Activated T-cell treated with anti-CD3 and anti-CD28 coated beads, Interleukin-2, amount 50 U/mL, for 4 hours (primary cell): ENCODE measurements around the gene REEP6. TPM values are rescaled to one million over a fixed set of nuclear protein-coding genes. Genes with fewer than 3 reads are reported as not detected.
"Not testable (repeated sequence)": the region's sequence is repeated elsewhere in the genome, so short reads cannot be mapped to it uniquely, and the experiment has no call there.

Experiments
- ATAC-seq, 2 donors: fragments of 200-7000 bp; cut with Tn5 transposase; one replicate each; pipeline ENCODE4 v1.10.0; 2021
- DNase-seq: peaks from one replicate; pipeline ENCODE4 v3.0.0-alpha.2; 2020
- H3K27me3 Mint-ChIP-seq: one replicate; pipeline ENCODE4 v1.8.0; 2021; ENCODE audit warnings: low read depth, mixed read lengths
- H3K36me3 Mint-ChIP-seq: one replicate; pipeline ENCODE4 v1.8.0; 2022; ENCODE audit warnings: mixed read lengths; ENCODE audit not compliant: insufficient read depth
- H3K4me1 Mint-ChIP-seq: one replicate; pipeline ENCODE4 v1.8.0; 2021; ENCODE audit warnings: low read depth, mixed read lengths
- H3K4me3 Mint-ChIP-seq: one replicate; pipeline ENCODE4 v1.8.0; 2021; ENCODE audit warnings: mild to moderate bottlenecking, moderate library complexity, mixed read lengths
- H3K9me3 Mint-ChIP-seq: one replicate; pipeline ENCODE4 v1.8.0; 2021; ENCODE audit warnings: mixed read lengths
- total RNA-seq, 3 donors: library from RNA; stranded (reverse); gene quantifications; one replicate each; pipeline ENCODE4 v1.2.1, GENCODE V29; 2021

The REEP6 gene
- total RNA-seq, 3 donors from 2014 or later: 1.8 to 3.4 (median 1.9) TPM

GRCh38 chr19:1474011-1474764 lies 16.8 kb upstream of the REEP6 start:
- Mint-ChIP-seq H3K4me1 (peaks cover 17% of the 10 kb centered on the region), H3K9me3 (no peaks in the 10 kb centered on the region), H3K27me3 (peaks cover 2% of the 10 kb centered on the region), H3K36me3 (peaks cover 2% of the 10 kb centered on the region), H3K4me3 (no peak overlapping the region)
- DNase-seq (no peak), ATAC-seq (no peak)

- no peak for DNase-seq
- Mint-ChIP-seq H3K4me1 (peaks cover 20% of the 10 kb centered on the region), H3K9me3 (no peaks in the 10 kb centered on the region), H3K36me3 (peaks cover 2% of the 10 kb centered on the region), H3K27me3 (peaks cover 2% of the 10 kb centered on the region), H3K4me3 (no peak overlapping the region)
- no peak for ATAC-seq
Measured at GRCh38 chr19:1474765-1475351, 16.1 kb upstream of the REEP6 start.

- ATAC-seq (no peak), DNase-seq (no peak)
- Mint-ChIP-seq H3K27me3 (peaks cover 2% of the 10 kb centered on the region), H3K9me3 (no peaks in the 10 kb centered on the region), H3K4me1 (peaks cover 17% of the 10 kb centered on the region), H3K4me3 (no peak overlapping the region), H3K36me3 (peaks cover 2% of the 10 kb centered on the region)
Measured at GRCh38 chr19:1475751-1476437, 15.1 kb upstream of the REEP6 start.

DNA sequence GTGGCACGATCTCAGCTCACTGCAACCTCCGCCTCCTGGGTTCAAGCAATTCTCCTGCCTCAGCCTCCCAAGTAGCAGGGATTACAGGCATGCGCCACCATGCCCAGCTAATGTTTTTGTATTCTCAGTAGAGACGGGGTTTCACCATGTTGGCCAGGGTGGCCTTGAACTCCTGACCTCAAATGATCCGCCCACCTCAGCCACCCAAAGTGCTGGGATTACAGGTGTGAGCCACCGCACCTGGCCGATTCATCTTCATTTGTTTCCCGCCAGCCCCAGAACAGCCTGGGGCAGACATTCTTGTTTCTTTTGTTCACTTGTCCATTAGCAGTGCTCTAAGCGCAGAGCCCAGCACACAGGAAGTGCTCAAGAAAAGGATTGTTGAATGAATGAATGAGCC lies 13.9 kb upstream of the REEP6 start:
- H3K36me3 Mint-ChIP-seq: not testable (repeated sequence)

GRCh38 chr19:1478934-1479707 lies 11.9 kb upstream of the REEP6 start, which contains the start of gene C19orf25:
Gene C19orf25, minus strand, starts transcription at chr19:1479215. Its CDS starts 312 bp downstream, at chr19:1478903.
- Mint-ChIP-seq H3K4me1 (peaks cover 12% of the 10 kb centered on the region), H3K4me3 (peak within 1 kb of the TSS; percentile 96), H3K27me3 (no peaks in the 10 kb centered on the region), H3K9me3 (no peaks in the 10 kb centered on the region), H3K36me3 (peaks cover 2% of the 10 kb centered on the region)
- DNase-seq (peak; percentile 89), ATAC-seq (peak; percentile 97 to 99)

More for the DNA sequence above, 13.9 kb upstream of the REEP6 start:
- Mint-ChIP-seq H3K4me3 (peak overlapping the region; percentile 69), H3K4me1 (peaks cover 15% of the 10 kb centered on the region)
- DNase-seq, H3K27me3 Mint-ChIP-seq, H3K9me3 Mint-ChIP-seq, ATAC-seq: not testable (repeated sequence)

DNA sequence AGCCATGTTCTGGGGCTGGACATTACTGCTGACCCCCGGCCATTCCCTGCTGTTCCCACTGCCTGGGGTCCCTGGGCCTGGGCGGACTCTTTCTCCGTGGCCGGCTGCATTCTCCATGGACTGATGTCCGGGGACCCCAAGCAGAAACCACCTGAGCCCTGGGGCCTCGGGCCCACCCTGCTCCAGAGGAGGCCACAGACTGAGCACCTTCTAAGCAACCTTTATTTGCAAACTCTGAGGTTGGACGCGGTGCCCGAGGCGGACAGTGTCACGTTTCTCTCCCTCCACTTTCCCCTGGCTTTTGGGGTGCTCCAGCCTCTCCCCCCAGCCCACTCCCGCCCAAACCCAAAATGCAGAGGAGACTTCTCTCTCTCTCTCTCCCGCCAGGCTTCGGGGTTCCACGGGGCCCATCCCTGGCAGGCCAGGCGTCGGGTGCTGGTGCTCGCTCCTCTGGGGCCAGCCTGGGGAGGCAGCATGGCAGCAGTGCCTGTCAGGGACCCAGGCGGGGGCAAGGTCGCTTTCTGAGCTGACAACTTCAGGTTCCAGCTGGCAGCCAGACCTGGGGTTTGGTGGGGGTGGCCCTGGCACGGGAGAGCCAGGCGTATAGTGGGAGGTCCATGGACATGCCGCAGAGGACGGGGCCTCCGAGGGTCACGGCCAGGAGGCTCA lies 9.6 kb upstream of the REEP6 start:
- H3K4me3 Mint-ChIP-seq: no peak overlapping the region

DNA sequence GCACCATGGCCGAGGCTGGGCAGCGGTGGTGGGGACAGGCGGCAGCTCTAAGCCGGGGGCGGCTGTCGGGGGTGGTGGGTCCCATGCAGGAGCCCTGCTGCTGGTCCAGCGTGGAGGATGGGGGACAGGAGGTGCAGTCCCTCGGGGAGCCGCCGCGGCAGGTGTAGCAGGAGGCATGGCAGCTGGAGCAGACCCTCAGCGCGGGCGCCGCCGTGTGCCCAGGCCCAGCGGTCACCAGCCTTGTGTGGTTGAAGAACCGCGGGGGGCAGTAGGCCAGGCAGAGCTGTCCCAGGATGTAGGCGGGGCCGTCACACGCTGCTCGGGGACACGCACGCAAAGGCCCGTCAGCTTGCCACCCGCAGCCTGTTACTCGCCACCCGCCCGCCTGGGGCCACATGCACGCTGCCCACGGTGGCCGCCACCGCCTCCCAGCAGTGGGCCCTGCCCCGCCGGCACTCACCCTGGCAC lies 9.1 kb upstream of the REEP6 start:
- Mint-ChIP-seq H3K4me1 (peaks cover 10% of the 10 kb centered on the region), H3K36me3 (peaks cover 2% of the 10 kb centered on the region), H3K27me3 (no peaks in the 10 kb centered on the region), H3K4me3 (no peak overlapping the region), H3K9me3 (no peaks in the 10 kb centered on the region)
- DNase-seq (no peak), ATAC-seq (no peak)

More for the DNA sequence above, 9.6 kb upstream of the REEP6 start:
- no peak for DNase-seq
- ATAC-seq: no peak
- H3K36me3 Mint-ChIP-seq: peaks cover 2% of the 10 kb centered on the region
- H3K27me3 Mint-ChIP-seq: no peaks in the 10 kb centered on the region
- peaks cover 10% of the 10 kb centered on the region for H3K4me1 Mint-ChIP-seq
- H3K9me3 Mint-ChIP-seq: no peaks in the 10 kb centered on the region

DNA sequence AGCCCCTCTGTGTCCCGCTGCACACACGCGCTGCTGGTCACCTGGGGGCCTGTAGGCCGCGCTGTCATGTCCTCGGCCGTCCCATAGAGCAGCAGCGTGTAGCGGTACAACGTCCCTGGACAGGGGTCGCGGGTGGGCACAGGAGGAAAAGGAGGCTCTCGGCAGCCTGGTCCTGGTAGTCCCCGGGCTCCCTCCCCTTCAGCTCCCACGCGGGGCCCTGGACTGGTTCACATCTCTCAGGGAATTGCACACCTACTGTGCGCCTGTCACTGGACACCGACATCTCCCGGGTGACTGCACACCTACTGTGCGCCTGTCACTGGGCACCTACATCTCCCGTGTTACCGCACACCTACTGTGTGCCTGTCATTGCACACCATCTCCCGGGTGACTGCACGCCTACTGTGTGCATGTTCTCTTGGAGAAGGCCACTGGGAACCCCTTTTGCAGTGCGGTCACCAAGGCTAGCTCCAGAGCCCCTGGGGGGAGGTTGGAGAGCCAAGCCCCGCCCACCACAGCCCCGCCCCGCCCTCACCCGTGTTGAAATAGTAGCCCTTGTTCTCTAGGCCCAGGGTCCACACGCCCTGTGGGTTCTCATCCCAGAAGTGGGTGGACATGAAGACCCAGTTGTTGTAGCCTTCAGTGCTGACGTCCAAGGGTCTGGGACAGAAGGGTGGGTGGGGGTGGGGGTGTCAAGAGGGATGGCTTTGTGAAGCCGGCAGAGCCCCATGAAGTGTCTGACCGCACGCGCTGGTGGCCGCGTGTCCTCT lies 8.4 kb upstream of the REEP6 start:
- Mint-ChIP-seq H3K9me3 (no peaks in the 10 kb centered on the region), H3K4me3 (no peak overlapping the region), H3K27me3 (no peaks in the 10 kb centered on the region), H3K36me3 (peaks cover under 1% of the 10 kb centered on the region), H3K4me1 (peaks cover 6% of the 10 kb centered on the region)
- ATAC-seq: no peak
- no peak for DNase-seq

GRCh38 chr19:1483131-1483978 lies 7.6 kb upstream of the REEP6 start:
- Mint-ChIP-seq H3K36me3 (no peaks in the 10 kb centered on the region), H3K4me3 (no peak overlapping the region), H3K4me1 (peaks cover 5% of the 10 kb centered on the region), H3K9me3 (no peaks in the 10 kb centered on the region), H3K27me3 (no peaks in the 10 kb centered on the region)
- no peak for ATAC-seq
- no peak for DNase-seq

DNA sequence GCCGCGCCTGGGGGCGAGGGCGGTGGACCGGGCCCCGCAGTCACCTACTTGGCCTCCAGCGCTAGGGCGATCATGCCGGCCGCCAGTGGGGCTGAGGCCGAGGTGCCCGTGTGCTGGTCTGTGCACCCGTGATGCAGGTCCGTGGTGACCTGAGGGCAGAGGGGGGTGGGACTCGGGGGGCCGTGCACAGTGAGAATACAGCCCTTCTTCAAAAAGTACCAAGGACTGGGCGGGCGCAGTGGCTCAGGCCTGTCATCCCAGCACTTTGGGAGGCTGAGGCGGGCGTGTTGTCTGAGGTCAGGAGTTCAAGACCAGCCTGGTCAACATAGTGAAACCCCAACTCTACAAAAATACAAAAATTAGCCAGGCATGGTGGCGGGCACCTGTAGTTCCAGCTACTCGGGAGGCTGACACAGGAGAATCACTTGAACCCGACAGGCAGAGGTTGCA lies 7.0 kb upstream of the REEP6 start:
- H3K9me3 Mint-ChIP-seq: no peaks in the 10 kb centered on the region
- no peaks in the 10 kb centered on the region for H3K36me3 Mint-ChIP-seq
- H3K4me1 Mint-ChIP-seq: peaks cover 5% of the 10 kb centered on the region
- no peak for ATAC-seq
- DNase-seq: no peak
- no peaks in the 10 kb centered on the region for H3K27me3 Mint-ChIP-seq
- no peak overlapping the region for H3K4me3 Mint-ChIP-seq

DNA sequence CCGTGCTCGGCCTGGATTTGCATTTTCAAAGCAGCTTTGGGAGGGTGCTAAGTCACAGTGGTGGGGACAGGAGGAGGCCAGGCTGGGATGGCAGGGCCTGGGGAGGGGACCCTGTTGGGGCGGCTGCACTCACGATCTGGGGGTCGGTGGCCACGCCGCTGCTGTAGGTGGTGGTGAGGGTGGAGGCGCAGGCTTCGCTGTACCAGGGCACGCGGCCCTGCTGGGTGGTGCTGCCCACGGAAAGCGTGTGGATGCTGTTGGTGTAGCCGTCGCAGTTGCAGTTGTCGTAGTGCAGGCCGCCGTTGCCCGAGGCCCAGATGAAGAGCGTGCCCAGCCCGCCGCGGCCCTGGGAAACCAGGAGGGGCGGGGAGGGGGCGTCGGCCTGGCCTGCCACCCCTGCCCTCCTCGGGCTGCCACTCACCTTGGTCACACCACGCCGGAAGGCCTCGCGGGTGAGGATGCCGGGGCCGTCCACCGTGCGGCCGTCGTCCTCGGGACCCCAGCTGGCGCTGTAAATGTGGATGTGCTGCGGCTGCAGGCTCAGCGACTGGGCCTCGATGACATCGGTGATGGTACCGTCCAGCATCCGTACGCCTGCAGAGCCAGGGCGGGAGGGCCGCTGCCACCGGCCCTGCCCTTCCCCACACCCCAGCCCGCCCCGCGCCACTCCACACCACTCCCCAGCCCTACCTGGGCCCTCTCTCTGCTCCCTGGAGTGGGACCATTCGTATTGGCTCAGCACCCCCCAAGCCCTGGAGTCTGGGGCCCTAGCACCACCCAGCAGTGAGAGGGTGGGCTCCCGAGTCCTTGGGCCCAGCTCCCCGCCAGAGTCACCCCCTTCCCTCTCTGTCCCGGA lies 4.0 kb upstream of the REEP6 start:
- H3K4me3 Mint-ChIP-seq: no peak overlapping the region

More for the DNA sequence above, 4.0 kb upstream of the REEP6 start:
- no peaks in the 10 kb centered on the region for H3K27me3 Mint-ChIP-seq
- H3K9me3 Mint-ChIP-seq: no peaks in the 10 kb centered on the region
- H3K36me3 Mint-ChIP-seq: no peaks in the 10 kb centered on the region
- no peak for DNase-seq
- H3K4me1 Mint-ChIP-seq: peaks cover 11% of the 10 kb centered on the region
- ATAC-seq: no peak
